Trophoblast cell (in vitro differentiated cells and primary cell): ENCODE data around the gene PDXP.
"Not testable (repeated sequence)": the region's sequence is repeated elsewhere in the genome, so short reads cannot be mapped to it uniquely, and the experiment has no call there.

Source experiments
- DNase-seq, 2 donors: peaks; one replicate each; pipeline ENCODE4 v3.0.0-alpha.2; 2016
- H2AFZ ChIP-seq: 2 replicates; pipeline ENCODE4 v1.6.1; 2013; ENCODE audit warnings: low read length, moderate library complexity, mild to moderate bottlenecking; ENCODE audit not compliant: insufficient read depth, poor library complexity
- H2AK5ac ChIP-seq: 2 replicates; pipeline ENCODE4 v1.6.1; 2013; ENCODE audit warnings: mild to moderate bottlenecking, low read length
- H2BK120ac ChIP-seq: 2 replicates; pipeline ENCODE4 v1.6.1; 2013; ENCODE audit warnings: low read length, mild to moderate bottlenecking, moderate library complexity; ENCODE audit not compliant: insufficient read depth, poor library complexity
- H2BK12ac ChIP-seq: 2 replicates; pipeline ENCODE4 v1.6.1; 2013; ENCODE audit warnings: mild to moderate bottlenecking, low read length, moderate library complexity
- H2BK5ac ChIP-seq: 2 replicates; pipeline ENCODE4 v1.6.1; 2013; ENCODE audit warnings: low read length, low read depth, moderate library complexity, mild to moderate bottlenecking; ENCODE audit not compliant: poor library complexity
- H3K14ac ChIP-seq: 2 replicates; pipeline ENCODE4 v1.6.1; 2013; ENCODE audit warnings: mild to moderate bottlenecking, low read length
- H3K18ac ChIP-seq: 2 replicates; pipeline ENCODE4 v1.6.1; 2013; ENCODE audit warnings: mild to moderate bottlenecking, low read length
- H3K23ac ChIP-seq: 2 replicates; pipeline ENCODE4 v1.6.1; 2013; ENCODE audit warnings: low read length
- H3K27ac ChIP-seq: 2 replicates; pipeline ENCODE4 v1.5.1; 2013; ENCODE audit warnings: low read depth, mild to moderate bottlenecking, inconsistent platforms, low read length, moderate library complexity
- H3K27me3 ChIP-seq: 2 replicates; pipeline ENCODE4 v1.6.1; 2013; ENCODE audit warnings: inconsistent platforms, mild to moderate bottlenecking, low read length, moderate library complexity; ENCODE audit not compliant: insufficient read depth
- H3K36me3 ChIP-seq, 2 experiments: 1 replicate in 1 of 2; 2 replicates in 1 of 2; pipeline ENCODE4 v1.6.1; 2013; ENCODE audit warnings: low read length in 2 of 2, mild to moderate bottlenecking in 2 of 2, moderate library complexity in 1 of 2; ENCODE audit not compliant: insufficient read depth in 2 of 2, control insufficient read depth in 1 of 2
- H3K4ac ChIP-seq: 2 replicates; pipeline ENCODE4 v1.6.1; 2013; ENCODE audit warnings: low read depth, mild to moderate bottlenecking, low read length, moderate library complexity
- H3K4me1 ChIP-seq, 2 experiments: 1 replicate in 1 of 2; 2 replicates in 1 of 2; pipeline ENCODE4 v1.6.1; 2013; ENCODE audit warnings: low read length in 2 of 2, mild to moderate bottlenecking in 2 of 2, moderate library complexity in 1 of 2; ENCODE audit not compliant: insufficient read depth in 2 of 2, control insufficient read depth in 1 of 2
- H3K4me2 ChIP-seq: 2 replicates; pipeline ENCODE4 v1.6.1; 2013; ENCODE audit warnings: inconsistent platforms, mild to moderate bottlenecking, low read length, moderate library complexity
- H3K4me3 ChIP-seq: 2 replicates; pipeline ENCODE4 v1.5.1; 2013; ENCODE audit warnings: mild to moderate bottlenecking, low read depth, low read length, inconsistent platforms
- H3K79me1 ChIP-seq: one replicate; pipeline ENCODE4 v1.6.1; 2013; ENCODE audit warnings: low read length
- H3K79me2 ChIP-seq: 2 replicates; pipeline ENCODE4 v1.6.1; 2013; ENCODE audit warnings: low read length, mild to moderate bottlenecking; ENCODE audit not compliant: control insufficient read depth, insufficient read depth, poor library complexity
- H3K9ac ChIP-seq: 2 replicates; pipeline ENCODE4 v1.6.1; 2013; ENCODE audit warnings: mild to moderate bottlenecking, low read length
- H3K9me3 ChIP-seq: 2 replicates; pipeline ENCODE4 v1.6.1; 2013; ENCODE audit warnings: low read depth, mild to moderate bottlenecking, control low read depth, inconsistent platforms, low read length; ENCODE audit not compliant: insufficient read depth
- H4K12ac ChIP-seq: 2 replicates; pipeline ENCODE4 v1.6.1; 2013; ENCODE audit warnings: low read depth, mild to moderate bottlenecking, low read length, moderate library complexity
- H4K8ac ChIP-seq: 2 replicates; pipeline ENCODE4 v1.6.1; 2013; ENCODE audit warnings: low read depth, mild to moderate bottlenecking, low read length, moderate library complexity
- H4K91ac ChIP-seq: one replicate; pipeline ENCODE4 v1.6.1; 2013; ENCODE audit warnings: low read depth, mild to moderate bottlenecking, low read length, moderate library complexity
- WGBS: extraction: QIAGEN DNeasy Blood & Tissue Kit; methylation state at CpG from one replicate; pipeline ENCODE4 v1.1.7; 2013; ENCODE audit warnings: missing lambda C conversion rate; ENCODE audit not compliant: insufficient read length, insufficient coverage; ENCODE audit errors: extremely low coverage; 5-methylcytosine and 5-hydroxymethylcytosine counted together

Gene PDXP

DNA sequence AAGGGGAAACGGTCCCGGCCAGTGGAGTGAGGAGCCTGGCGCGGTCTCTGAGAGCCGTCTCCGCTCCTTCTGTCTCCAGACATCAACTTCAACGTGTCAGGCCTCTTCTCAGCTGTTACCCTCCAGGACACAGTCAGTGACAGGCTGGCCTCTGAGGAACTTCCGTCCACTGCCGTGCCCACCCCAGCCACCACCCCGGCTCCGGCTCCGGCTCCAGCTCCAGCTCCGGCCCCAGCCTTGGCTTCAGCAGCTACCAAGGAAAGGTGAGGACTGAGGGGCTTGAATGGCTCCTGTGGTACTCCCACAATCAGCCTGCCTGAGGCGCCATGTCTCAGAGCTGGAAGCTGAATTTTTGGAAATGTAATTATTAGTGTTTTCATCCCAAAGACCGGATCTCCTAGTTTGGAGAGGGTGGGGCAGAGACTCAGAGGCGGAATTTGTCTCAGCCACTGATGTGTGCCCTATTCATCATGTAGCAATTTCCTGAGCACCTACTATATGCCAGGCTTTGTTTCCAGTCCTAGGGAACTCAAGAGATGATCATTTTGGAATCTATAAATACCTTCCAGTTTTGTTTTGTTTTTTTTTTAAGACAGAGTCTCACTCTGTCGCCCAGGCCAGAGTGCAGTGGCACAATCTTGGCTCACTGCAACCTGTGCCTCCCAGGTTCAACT, 7.9 kb upstream of the PDXP start:
- Histone ChIP-seq H3K18ac (no peak overlapping the region), H3K36me3 (peaks cover 71% of the 10 kb centered on the region in 2 experiments), H4K91ac (no peak overlapping the region), H3K79me1 (no peaks in the 10 kb centered on the region), H4K8ac (no peak overlapping the region), H3K9me3 (peaks cover 4% of the 10 kb centered on the region), H3K4me2 (no peak overlapping the region), H2BK12ac (no peak overlapping the region), H2AK5ac (no peak overlapping the region), H4K12ac (no peak overlapping the region), H2BK5ac (no peak overlapping the region), H2BK120ac (no peak overlapping the region), H3K14ac (no peak overlapping the region), H3K4me1 (no peaks in the 10 kb centered on the region), H2AFZ (no peak overlapping the region), H3K23ac (no peak overlapping the region), H3K9ac (no peak overlapping the region), H3K4me3 (no peak overlapping the region), H3K27me3 (no peaks in the 10 kb centered on the region), H3K4ac (no peak overlapping the region), H3K79me2 (no peaks in the 10 kb centered on the region), H3K27ac (no peak overlapping the region)
- no peak for DNase-seq
- WGBS, result no CpG with 5 or more reads among the region's 17 CpGs

DNA sequence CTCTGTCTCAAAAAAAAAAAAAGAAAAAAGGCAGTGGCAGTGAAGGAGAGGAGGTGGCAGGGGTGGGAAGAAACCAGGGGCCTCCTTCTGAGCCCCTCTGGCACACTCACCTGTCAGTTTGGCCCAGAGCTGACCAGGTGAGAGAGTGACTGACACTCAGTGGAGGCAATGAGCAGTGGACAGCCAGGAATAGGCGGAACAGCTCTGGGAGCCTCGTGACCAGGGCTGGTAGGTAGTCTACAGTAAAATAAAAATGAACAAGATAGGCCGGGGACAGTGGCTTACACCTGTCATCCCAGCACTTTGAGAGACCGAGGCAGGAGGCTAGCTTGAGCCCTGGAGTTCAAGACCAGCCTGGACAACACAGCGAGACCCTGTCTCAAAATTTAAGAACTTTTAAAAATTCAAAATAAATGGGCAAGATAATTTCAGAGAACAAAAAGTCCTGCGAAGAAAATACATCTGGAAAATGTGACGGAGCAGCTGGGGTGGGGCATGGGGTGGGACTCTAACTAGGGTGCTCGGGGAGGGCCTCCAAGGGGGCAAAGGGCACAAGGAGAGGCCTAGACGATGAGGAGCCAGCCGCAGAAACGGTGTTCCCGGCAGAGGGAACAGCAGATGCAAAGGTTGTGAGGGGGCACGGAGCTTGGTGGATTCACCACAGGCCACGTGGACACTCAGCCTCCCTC, 3.8 kb upstream of the PDXP start:
- H3K79me1 ChIP-seq, result no peaks in the 10 kb centered on the region
- no peak overlapping the region for H3K27ac ChIP-seq
- no peak overlapping the region for H3K4me2 ChIP-seq
- H3K27me3 ChIP-seq, result no peaks in the 10 kb centered on the region
- no peak overlapping the region for H4K8ac ChIP-seq
- no peak overlapping the region for H4K12ac ChIP-seq
- peaks cover 5% of the 10 kb centered on the region for H3K9me3 ChIP-seq
- no peak overlapping the region for H2BK5ac ChIP-seq
- H2AK5ac ChIP-seq, result no peak overlapping the region
- H3K79me2 ChIP-seq, result peaks cover 3% of the 10 kb centered on the region
- no peak overlapping the region for H2AFZ ChIP-seq
- H4K91ac ChIP-seq, result no peak overlapping the region
- H3K14ac ChIP-seq, result no peak overlapping the region
- H3K36me3 ChIP-seq, result peaks cover 43% of the 10 kb centered on the region in 2 experiments
- DNase-seq, result no peak
- H2BK120ac ChIP-seq, result no peak overlapping the region
- WGBS, result no CpG with 5 or more reads among the region's 14 CpGs
- peaks cover 8 to 9% of the 10 kb centered on the region in 2 experiments for H3K4me1 ChIP-seq
- no peak overlapping the region for H3K23ac ChIP-seq
- no peak overlapping the region for H3K4ac ChIP-seq
- H3K9ac ChIP-seq, result no peak overlapping the region
- H2BK12ac ChIP-seq, result no peak overlapping the region
- H3K18ac ChIP-seq, result no peak overlapping the region
- H3K4me3 ChIP-seq, result no peak overlapping the region

DNA sequence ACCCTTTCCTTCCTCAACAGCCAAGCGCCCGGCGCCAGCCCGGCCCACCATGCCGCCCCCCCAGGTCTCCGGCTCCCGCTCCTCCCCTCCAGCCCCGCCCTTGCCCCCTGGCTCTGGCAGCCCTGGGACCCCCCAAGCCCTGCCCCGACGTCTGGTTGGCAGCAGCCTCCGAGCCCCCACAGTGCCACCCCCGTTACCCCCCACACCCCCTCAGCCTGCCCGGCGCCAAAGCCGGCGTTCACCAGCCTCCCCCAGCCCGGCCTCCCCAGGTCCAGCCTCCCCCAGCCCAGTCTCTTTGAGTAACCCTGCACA, 3.3 kb upstream of the PDXP start:
- Histone ChIP-seq H3K36me3 (peaks cover 38 to 39% of the 10 kb centered on the region in 2 experiments), H4K8ac (no peak overlapping the region), H3K4me1 (peaks cover 8 to 9% of the 10 kb centered on the region in 2 experiments), H3K4me3 (no peak overlapping the region), H2AK5ac (no peak overlapping the region), H3K14ac (no peak overlapping the region), H4K91ac (no peak overlapping the region), H3K4ac (no peak overlapping the region), H3K27ac (no peak overlapping the region), H3K79me1 (no peaks in the 10 kb centered on the region), H4K12ac (no peak overlapping the region), H3K23ac (no peak overlapping the region), H2AFZ (no peak overlapping the region), H3K9ac (no peak overlapping the region), H3K18ac (no peak overlapping the region), H2BK12ac (no peak overlapping the region), H3K9me3 (peaks cover 5% of the 10 kb centered on the region), H3K79me2 (peaks cover 3% of the 10 kb centered on the region), H3K4me2 (no peak overlapping the region), H3K27me3 (no peaks in the 10 kb centered on the region), H2BK5ac (no peak overlapping the region), H2BK120ac (no peak overlapping the region)
- WGBS, result no CpG with 5 or more reads among the region's 17 CpGs
- no peak for DNase-seq

DNA sequence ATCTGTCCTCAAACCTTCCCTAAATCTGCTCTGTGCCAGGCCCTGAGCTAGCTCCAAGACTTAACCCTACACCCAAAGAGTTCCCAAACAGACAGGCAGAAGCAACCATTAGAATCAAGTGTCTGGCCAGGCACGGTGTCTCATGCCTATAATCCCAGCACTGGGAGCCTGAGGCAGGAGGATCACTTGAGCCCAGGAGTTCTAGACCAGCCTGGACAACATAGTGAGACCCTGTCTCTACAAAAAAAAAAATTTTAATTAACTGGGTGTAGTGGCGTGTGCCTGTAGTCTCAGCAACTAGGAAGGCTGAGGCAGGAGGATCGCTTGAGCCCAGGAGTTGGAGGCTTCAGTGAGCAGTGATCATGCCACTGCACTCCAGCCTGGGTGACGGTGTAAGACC, 1.9 kb upstream of the PDXP start:
- H3K27me3 ChIP-seq, H3K9me3 ChIP-seq, H2AFZ ChIP-seq, H2BK120ac ChIP-seq, DNase-seq, H3K27ac ChIP-seq, H2BK5ac ChIP-seq, H4K12ac ChIP-seq, H3K79me1 ChIP-seq, H3K9ac ChIP-seq, H3K4me2 ChIP-seq, H3K18ac ChIP-seq, H4K91ac ChIP-seq, H3K79me2 ChIP-seq, H2BK12ac ChIP-seq, H3K14ac ChIP-seq, H3K4ac ChIP-seq, H2AK5ac ChIP-seq, H3K4me3 ChIP-seq, H3K23ac ChIP-seq, H4K8ac ChIP-seq: not testable (repeated sequence)
- Histone ChIP-seq H3K4me1 (peaks cover 12 to 15% of the 10 kb centered on the region in 2 experiments), H3K36me3 (peaks cover 25% of the 10 kb centered on the region in 2 experiments)
- WGBS, result no CpG with 5 or more reads among the region's 4 CpGs
